Esophagus muscularis mucosa (tissue), 4 donors: ENCODE data around the gene PDP2. TPM values are rescaled to one million over a fixed set of nuclear protein-coding genes. Genes with fewer than 3 reads are reported as not detected.

ENCODE experiments used
- DNase-seq: peaks from one replicate; pipeline ENCODE4 v3.0.0-alpha.2; 2017; ENCODE audit errors: extremely low spot score
- H3K27ac ChIP-seq, 4 donors: fragments of 200-600 bp; sonication (generic); replicated peaks in 1 of 4; 1 replicate in 3 of 4; 2 replicates in 1 of 4; pipeline ENCODE4 v1.5.1; 2016 to 2019; ENCODE audit warnings: mild to moderate bottlenecking in 1 of 4
- H3K27me3 ChIP-seq, 4 donors: fragments of 200-600 bp; sonication (generic); one replicate each; pipeline versions ENCODE4 v1.5.1 to v1.6.0; 2016 to 2019
- H3K36me3 ChIP-seq, 4 donors: fragments of 200-600 bp; sonication (generic); one replicate each; pipeline ENCODE4 v1.5.1; 2016 to 2019
- H3K4me1 ChIP-seq, 4 donors: fragments of 200-600 bp; sonication (generic); one replicate each; pipeline ENCODE4 v1.5.1; 2016 to 2019
- H3K4me3 ChIP-seq, 4 donors: fragments of 200-600 bp; sonication (generic); 1 replicate in 2 of 4; 2 replicates in 2 of 4; pipeline ENCODE4 v1.5.1; 2016 to 2019; ENCODE audit warnings: mild to moderate bottlenecking in 4 of 4, moderate library complexity in 1 of 4
- H3K9me3 ChIP-seq, 4 donors: fragments of 200-600 bp; sonication (generic); 1 replicate in 3 of 4; 2 replicates in 1 of 4; pipeline ENCODE4 v1.5.1; 2016 to 2019
- CTCF ChIP-seq, 3 experiments: fragments of 200-600 bp in 2 of 3; fragments of 450-650 bp in 1 of 3; sonication (generic) in 2 of 3; IDR thresholded peaks; one replicate each; pipeline ENCODE4 v1.5.1; 2017 to 2019; ENCODE audit warnings: antibody characterized with exemption in 3 of 3, mild to moderate bottlenecking in 2 of 3, moderate library complexity in 1 of 3
- EP300 ChIP-seq: sonication (generic); formaldehyde crosslinking; IDR thresholded peaks from one replicate; pipeline ENCODE4 v1.6.1; 2017; ENCODE audit warnings: antibody characterized with exemption
- POLR2A ChIP-seq: fragments of 450-650 bp; IDR thresholded peaks from one replicate; pipeline ENCODE4 v1.6.1; 2017; ENCODE audit warnings: antibody characterized with exemption, moderate library complexity, mild to moderate bottlenecking, low read depth
- POLR2AphosphoS5 ChIP-seq, 2 donors: sonication (generic); formaldehyde crosslinking; IDR thresholded peaks; one replicate each; pipeline ENCODE4 v1.6.1; 2017; ENCODE audit warnings: antibody characterized with exemption in 2 of 2
- WGBS: methylation state at CpG from one replicate; pipeline ENCODE4 v1.1.5; 2018; 5-methylcytosine and 5-hydroxymethylcytosine counted together
- intact Hi-C: fragments of 100-400 bp; cut with DNase I; formaldehyde crosslinking; loops from one replicate; pipeline ENCODE4 v1.15.1; 2023
- total RNA-seq, 4 donors: library from RNA; depleted of rRNA; stranded (reverse); fragments of >200 nt; gene quantifications; one replicate each; pipeline versions ENCODE4 v1.1.0 to v1.2.1, GENCODE V29; 2016

PDP2 gene
- total RNA-seq, 4 donors from 2014 or later, result 5.5 to 9.3 (median 7.6) TPM

GRCh38 chr16:66904846-66905632 is 24.7 kb downstream of the PDP2 start:
- Histone ChIP-seq H3K9me3 (no peaks in the 10 kb centered on the region), H3K36me3 (no peaks in the 10 kb centered on the region), H3K4me3 (peak overlapping the region; percentile 19 to 48 (median 36)), H3K27ac (peak overlapping the region; percentile 86 to 91 (median 90)), H3K4me1 (peaks cover 50 to 74% (median 71%) of the 10 kb centered on the region in 4 donors), H3K27me3 (no peaks in the 10 kb centered on the region)
- WGBS, result 48% methylated on average over 15 of the region's 16 CpGs
- no peak for TF ChIP-seq EP300
- peak; percentile 29 to 44 for TF ChIP-seq POLR2AphosphoS5 (IDR thresholded peaks at IDR 0.05)
- intact Hi-C loops, result no loop called here
- DNase-seq, result no peak

GRCh38 chr16:66905633-66906539 is 25.6 kb downstream of the PDP2 start:
- intact Hi-C loops, result no loop called here
- no peaks in the 10 kb centered on the region for H3K9me3 ChIP-seq
- peak overlapping the region; percentile 86 to 91 (median 90) for H3K27ac ChIP-seq
- TF ChIP-seq EP300, result no peak
- TF ChIP-seq CTCF (IDR thresholded peaks at IDR 0.05), result no peak
- TF ChIP-seq POLR2AphosphoS5 (IDR thresholded peaks at IDR 0.05), result no peak
- TF ChIP-seq POLR2A, result no peak
- no peak for DNase-seq
- H3K36me3 ChIP-seq, result no peaks in the 10 kb centered on the region
- H3K4me3 ChIP-seq, result no peak overlapping the region
- H3K4me1 ChIP-seq, result peaks cover 42 to 65% (median 63%) of the 10 kb centered on the region in 4 donors
- no peaks in the 10 kb centered on the region for H3K27me3 ChIP-seq
- 53% methylated on average over 8 of the region's 11 CpGs for WGBS

DNA sequence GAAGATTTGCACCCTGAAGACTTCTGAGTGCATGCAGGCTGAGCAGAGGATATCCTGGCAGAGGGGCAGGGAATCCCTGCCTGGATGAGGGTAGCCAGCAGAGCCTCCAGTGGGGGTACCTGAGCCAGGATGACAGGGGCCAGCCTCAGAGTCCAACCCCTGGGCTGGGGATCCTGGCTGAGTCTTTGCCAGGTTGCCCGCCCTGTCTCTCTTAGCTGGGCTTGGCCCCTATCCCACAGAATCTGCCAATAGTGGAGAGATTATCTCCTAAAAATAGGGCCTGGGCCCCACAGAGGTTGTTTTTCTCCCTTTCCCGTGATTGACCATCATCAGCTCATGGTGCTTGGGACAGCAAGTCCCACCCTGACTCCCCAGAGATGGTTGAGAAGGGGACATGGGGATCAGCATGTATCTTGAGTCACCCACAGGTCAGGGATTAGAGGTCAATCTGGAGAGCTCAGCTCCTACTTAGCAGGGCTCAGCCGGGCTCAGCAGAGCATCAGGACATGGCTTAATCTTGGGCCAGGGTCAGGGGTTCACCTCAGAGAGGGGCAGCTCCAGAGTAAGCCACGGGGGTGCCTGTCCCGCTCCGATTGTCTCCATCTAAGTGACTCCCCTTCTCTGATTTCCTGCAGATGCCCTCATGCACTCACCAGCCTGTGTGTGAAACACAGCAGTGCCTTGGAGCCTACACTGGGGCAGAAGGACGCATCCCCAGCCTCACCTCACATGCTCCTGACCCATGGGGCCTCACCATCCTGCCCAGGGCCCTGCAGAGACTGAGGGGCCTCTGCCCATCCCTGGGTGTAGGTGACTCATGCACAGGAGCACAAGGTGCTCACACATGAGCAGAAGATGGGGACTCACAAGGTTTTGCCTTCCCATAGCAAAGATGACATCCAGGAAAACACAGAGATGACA is 26.9 kb downstream of the PDP2 start:
- Histone ChIP-seq H3K27me3 (no peaks in the 10 kb centered on the region), H3K4me1 (peaks cover 29 to 52% (median 50%) of the 10 kb centered on the region in 4 donors), H3K27ac (peak overlapping the region; percentile 18 to 90 (median 88)), H3K4me3 (no peak overlapping the region), H3K36me3 (no peaks in the 10 kb centered on the region), H3K9me3 (no peaks in the 10 kb centered on the region)
- 77% methylated on average over 6 of the region's 7 CpGs for WGBS
- intact Hi-C loops, result no loop called here
- TF ChIP-seq POLR2AphosphoS5 (IDR thresholded peaks at IDR 0.05) (peak in 1 of 2 donors; percentile 32), POLR2A (no peak)
- no peak for DNase-seq

DNA sequence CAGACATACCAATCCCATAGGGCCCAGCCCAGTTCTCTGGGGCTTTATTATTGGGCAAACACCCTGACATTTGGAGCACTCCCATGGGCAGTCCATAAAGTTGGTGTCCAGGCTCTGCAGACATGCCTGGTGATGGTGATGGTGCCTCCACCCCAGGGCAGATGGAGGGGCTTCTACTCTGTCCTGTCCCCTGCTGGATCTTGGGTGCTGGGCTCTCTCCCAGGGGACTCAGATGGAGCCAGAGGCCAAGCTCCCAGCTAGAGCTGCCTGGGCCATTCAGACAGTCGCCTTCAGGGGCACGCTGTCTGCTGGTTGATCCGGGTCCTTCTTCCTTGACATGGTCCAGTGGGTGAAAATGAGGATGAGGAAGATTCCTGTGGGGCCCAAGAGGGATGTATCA is 27.8 kb downstream of the PDP2 start:
- 84% methylated on average over 3 of the region's 3 CpGs for WGBS

More for the DNA sequence above, 27.8 kb downstream of the PDP2 start:
- DNase-seq, result no peak
- Histone ChIP-seq H3K27me3 (no peaks in the 10 kb centered on the region), H3K9me3 (no peaks in the 10 kb centered on the region), H3K4me1 (peaks cover 29 to 43% (median 40%) of the 10 kb centered on the region in 4 donors), H3K36me3 (no peaks in the 10 kb centered on the region), H3K27ac (no peak overlapping the region), H3K4me3 (no peak overlapping the region)
- intact Hi-C loops, result no loop called here
- TF ChIP-seq CTCF (IDR thresholded peaks at IDR 0.05) (no peak), POLR2A (no peak), EP300 (no peak), POLR2AphosphoS5 (IDR thresholded peaks at IDR 0.05) (no peak)
